HG02759 (cell line): Measurements from ENCODE around the gene CUL1.

ENCODE experiments used
- ATAC-seq: cut with Tn5 transposase; IDR thresholded peaks from one replicate; pipeline ENCODE4 v1.9.1; 2021; ENCODE audit warnings: mild to moderate bottlenecking, moderate library complexity; ENCODE audit not compliant: unreplicated experiment

The CUL1 gene

GRCh38 chr7:148698397-148699023 is at the start of gene CUL1:
CUL1 (plus strand) TSS chr7:148698903; CDS start chr7:148730123, 31,220 bp downstream.
- ATAC-seq = peak; percentile 66

GRCh38 chr7:148650232-148650858 is 48.4 kb upstream of the CUL1 start:
- ATAC-seq = no peak

GRCh38 chr7:148652773-148653172 is 45.9 kb upstream of the CUL1 start:
- ATAC-seq = no peak

GRCh38 chr7:148657929-148658328 is 40.8 kb upstream of the CUL1 start:
- no peak for ATAC-seq

GRCh38 chr7:148661471-148661870 is 37.2 kb upstream of the CUL1 start:
- ATAC-seq = no peak

- ATAC-seq = no peak
Observed at GRCh38 chr7:148662646-148663045, 36.1 kb upstream of the CUL1 start.

- no peak for ATAC-seq
Observed at GRCh38 chr7:148664324-148664723, 34.4 kb upstream of the CUL1 start.

GRCh38 chr7:148665221-148665620 is 33.5 kb upstream of the CUL1 start:
- no peak for ATAC-seq

- no peak for ATAC-seq
Observed at GRCh38 chr7:148669927-148670326, 28.8 kb upstream of the CUL1 start.

GRCh38 chr7:148670374-148670773 is 28.3 kb upstream of the CUL1 start:
- ATAC-seq = no peak

- no peak for ATAC-seq
Observed at GRCh38 chr7:148670807-148671206, 27.9 kb upstream of the CUL1 start.

GRCh38 chr7:148672041-148672440 is 26.7 kb upstream of the CUL1 start:
- ATAC-seq = no peak

GRCh38 chr7:148674689-148675088 is 24.0 kb upstream of the CUL1 start:
- no peak for ATAC-seq

GRCh38 chr7:148676291-148676690 is 22.4 kb upstream of the CUL1 start:
- no peak for ATAC-seq

GRCh38 chr7:148681821-148682220 is 16.9 kb upstream of the CUL1 start:
- ATAC-seq = no peak

GRCh38 chr7:148684289-148684830 is 14.3 kb upstream of the CUL1 start:
- ATAC-seq = no peak

GRCh38 chr7:148686312-148686937 is 12.3 kb upstream of the CUL1 start:
- ATAC-seq = no peak

- ATAC-seq = no peak
Observed at GRCh38 chr7:148687555-148687954, 11.1 kb upstream of the CUL1 start.

- ATAC-seq = no peak
Observed at GRCh38 chr7:148688526-148688925, 10.2 kb upstream of the CUL1 start.

- no peak for ATAC-seq
Observed at GRCh38 chr7:148693651-148694050, 5.1 kb upstream of the CUL1 start.

- no peak for ATAC-seq
Observed at GRCh38 chr7:148694631-148695030, 4.1 kb upstream of the CUL1 start.

- no peak for ATAC-seq
Observed at GRCh38 chr7:148695953-148696352, 2.8 kb upstream of the CUL1 start.
